Omental fat pad (tissue), 4 donors: ENCODE measurements around the gene SIGMAR1. TPM values are rescaled to one million over a fixed set of nuclear protein-coding genes. Genes with fewer than 3 reads are reported as not detected.

Experiments
- ATAC-seq: fragments of 150-250 bp; one replicate; pipeline ENCODE4 v1.9.1; 2016; ENCODE audit warnings: mild to moderate bottlenecking, moderate library complexity; ENCODE audit not compliant: low FRiP score
- DNase-seq: peaks from one replicate; pipeline ENCODE4 v3.0.0-alpha.2; 2019; ENCODE audit warnings: low spot score
- CTCF ChIP-seq, 3 donors: fragments of 450-650 bp; IDR thresholded peaks; one replicate each; pipeline ENCODE4 v1.5.1; 2016 to 2017; ENCODE audit warnings: antibody characterized with exemption in 3 of 3, mild to moderate bottlenecking in 3 of 3, moderate library complexity in 2 of 3
- total RNA-seq, 4 donors: library from RNA; depleted of rRNA; stranded (reverse); fragments of >200 nt; gene quantifications; one replicate each; pipeline ENCODE4 v1.1.0, GENCODE V29; 2016

Gene SIGMAR1
- total RNA-seq, 4 donors from 2014 or later, result 72.9 to 88.6 (median 73.2) TPM

GRCh38 chr9:34675048-34675714, 37.6 kb upstream of the SIGMAR1 start:
- no peak for TF ChIP-seq CTCF (IDR thresholded peaks at IDR 0.05)
- ATAC-seq (peak; percentile 50), DNase-seq (no peak)

DNA sequence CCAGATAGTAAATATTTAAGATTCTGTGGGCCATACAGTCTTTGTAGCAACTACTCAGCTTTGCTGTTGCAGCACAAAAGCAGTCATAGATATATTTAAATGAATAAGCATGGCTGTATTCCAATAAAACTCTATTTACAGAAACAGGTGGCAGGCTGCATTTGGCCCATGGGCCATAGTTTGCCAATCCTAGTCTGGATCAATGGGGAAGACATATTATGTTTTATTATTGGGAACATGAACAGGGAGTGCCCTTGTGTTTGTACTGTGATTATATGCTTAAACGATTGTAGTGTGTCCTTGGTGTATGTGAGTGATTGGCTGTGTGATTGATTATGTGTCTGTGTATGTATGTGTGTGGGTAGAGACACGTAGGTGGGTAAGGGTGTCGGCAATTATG, 36.9 kb upstream of the SIGMAR1 start:
- DNase-seq (no peak), ATAC-seq (no peak)

GRCh38 chr9:34671307-34671706, 33.7 kb upstream of the SIGMAR1 start:
- no peak for TF ChIP-seq CTCF (IDR thresholded peaks at IDR 0.05)
- ATAC-seq, result no peak
- DNase-seq, result no peak

More for the DNA sequence above, 36.9 kb upstream of the SIGMAR1 start:
- TF ChIP-seq CTCF (IDR thresholded peaks at IDR 0.05), result no peak

DNA sequence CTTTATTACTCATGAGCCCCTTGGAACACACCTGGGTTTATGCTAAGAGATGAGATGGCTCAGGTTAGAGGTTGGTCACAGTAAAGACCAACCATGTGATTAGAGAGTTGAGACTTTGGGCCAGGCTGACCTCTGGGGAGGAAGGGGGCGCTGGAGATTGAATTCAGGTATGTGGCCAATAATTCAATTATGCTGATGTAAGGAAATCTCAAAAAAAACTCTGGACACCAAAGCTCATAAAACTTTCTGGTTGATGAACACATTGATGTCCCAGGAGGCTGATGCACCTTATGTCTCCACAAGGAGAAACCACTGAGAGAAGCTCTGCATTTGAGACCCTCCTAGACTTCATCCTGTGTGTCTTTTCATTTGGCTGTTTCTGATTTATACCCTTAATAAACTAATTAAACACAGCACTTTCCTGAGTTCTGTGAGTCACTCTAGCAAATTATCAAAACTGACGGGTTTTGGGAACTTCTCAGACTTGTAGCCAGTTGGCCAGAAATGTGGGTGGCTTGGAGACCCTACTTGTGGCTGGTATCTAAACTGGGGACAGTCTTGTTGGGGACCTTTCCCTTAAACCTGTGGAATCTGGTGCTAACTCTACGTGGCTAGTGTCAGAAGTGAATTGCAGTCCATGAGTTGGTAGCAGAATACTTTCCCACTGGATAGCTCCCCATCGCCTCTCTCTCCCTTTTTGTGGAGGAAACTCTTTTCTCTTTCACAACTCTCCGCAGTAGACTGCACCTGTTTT, 32.4 kb upstream of the SIGMAR1 start:
- no peak for TF ChIP-seq CTCF (IDR thresholded peaks at IDR 0.05)
- DNase-seq (no peak), ATAC-seq (no peak)

GRCh38 chr9:34665381-34666250, 28.0 kb upstream of the SIGMAR1 start:
- peak; percentile 85 for ATAC-seq
- peak; percentile 97 for DNase-seq
- TF ChIP-seq CTCF (IDR thresholded peaks at IDR 0.05), result no peak

DNA sequence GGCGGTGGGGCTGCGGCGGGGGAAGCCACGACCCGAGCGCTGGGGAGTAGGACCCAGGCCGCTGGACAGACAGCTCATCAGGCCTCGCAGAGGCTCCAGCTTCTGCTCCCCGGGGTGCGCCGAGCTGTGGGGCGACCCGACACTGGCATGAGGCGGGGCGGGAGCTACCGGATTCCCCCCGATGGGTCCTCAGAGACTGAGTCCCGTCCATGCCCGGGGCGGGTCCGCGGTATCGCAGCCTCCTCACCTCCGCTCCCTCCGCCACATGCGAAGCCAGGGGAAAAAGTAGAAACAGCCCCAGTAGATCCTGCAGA, 27.4 kb upstream of the SIGMAR1 start:
- no peak for ATAC-seq
- no peak for TF ChIP-seq CTCF (IDR thresholded peaks at IDR 0.05)
- no peak for DNase-seq
